ES-I3 (cell line): ENCODE measurements around the gene ROR2.

ENCODE experiments used
- H3K36me3 ChIP-seq: 2 replicates; pipeline ENCODE4 v1.6.1; 2013; ENCODE audit warnings: mild to moderate bottlenecking, low read length, control low read depth, moderate library complexity; ENCODE audit not compliant: insufficient read depth
- H3K4me1 ChIP-seq: 2 replicates; pipeline ENCODE4 v1.6.1; 2013; ENCODE audit warnings: mild to moderate bottlenecking, control low read depth, low read length; ENCODE audit not compliant: insufficient read depth
- H3K9ac ChIP-seq: 2 replicates; pipeline ENCODE4 v1.6.1; 2013; ENCODE audit warnings: low read depth, mild to moderate bottlenecking, low read length, moderate library complexity
- H3K9me3 ChIP-seq: 2 replicates; pipeline ENCODE4 v1.6.1; 2013; ENCODE audit warnings: mild to moderate bottlenecking, low read length, moderate library complexity; ENCODE audit not compliant: control insufficient read depth, insufficient read depth

ROR2 gene

DNA sequence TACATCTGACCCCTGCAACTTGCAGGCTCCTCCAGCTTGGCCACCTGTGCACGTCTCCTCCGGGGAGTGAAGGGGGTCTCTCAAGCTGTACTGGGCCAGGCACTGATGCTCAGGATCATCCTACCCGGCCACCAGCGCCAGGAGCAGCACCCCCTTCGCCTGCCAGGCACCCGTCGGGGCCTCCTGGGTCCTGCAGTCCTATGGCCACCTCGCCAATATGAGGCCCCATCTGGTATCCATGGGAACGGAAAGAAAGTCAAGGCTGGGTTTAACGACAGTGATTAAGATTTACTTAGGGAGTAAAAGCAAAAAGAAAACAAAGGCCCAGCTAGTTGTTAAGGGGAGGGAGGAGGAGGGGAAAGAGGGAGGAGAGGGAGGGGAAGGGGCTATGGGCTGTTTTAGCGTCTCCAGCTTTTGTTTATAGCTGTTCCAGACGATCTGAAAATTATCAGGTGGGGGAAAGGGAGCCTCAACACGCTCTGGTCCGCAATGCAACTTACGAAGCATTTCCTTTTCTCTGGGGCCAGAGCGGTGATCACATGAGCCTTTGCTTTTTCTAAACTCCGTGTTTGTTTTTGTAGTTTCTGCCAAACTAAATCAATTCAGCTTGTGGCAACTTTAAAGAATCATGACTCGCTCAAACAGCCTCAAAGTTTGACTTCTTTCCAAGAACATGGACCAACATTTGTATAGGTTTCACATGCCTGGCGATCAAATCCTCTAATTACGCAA lies 132.4 kb downstream of the ROR2 start:
- no peaks in the 10 kb centered on the region; the same call in 1 of the 2 replicates for H3K36me3 ChIP-seq
- H3K4me1 ChIP-seq: peaks cover 6% of the 10 kb centered on the region; the same call in 1 of the 2 replicates
- H3K9me3 ChIP-seq: no peaks in the 10 kb centered on the region
- H3K9ac ChIP-seq: no peak overlapping the region

DNA sequence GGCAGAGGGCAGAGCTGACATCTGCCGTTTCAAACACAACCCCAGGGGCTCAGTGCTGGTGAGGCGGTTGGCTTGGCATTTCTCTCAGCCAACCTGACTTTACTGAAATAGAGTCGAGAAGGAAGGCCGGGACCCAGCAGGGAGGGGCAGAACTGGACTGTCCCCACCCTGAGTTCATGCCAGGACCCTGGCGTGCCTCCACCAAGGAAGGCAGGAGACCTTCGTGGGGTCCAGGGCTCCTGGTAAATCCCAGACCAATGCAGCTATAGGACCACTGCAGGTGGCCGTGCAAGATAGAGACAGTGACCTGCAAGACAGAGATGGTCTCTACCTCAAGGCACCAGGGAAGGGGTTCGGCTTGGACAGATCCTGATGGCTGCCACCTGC lies 132.9 kb downstream of the ROR2 start:
- peaks cover 6% of the 10 kb centered on the region; the same call in 1 of the 2 replicates for H3K4me1 ChIP-seq
- H3K9ac ChIP-seq: no peak overlapping the region
- H3K9me3 ChIP-seq: no peaks in the 10 kb centered on the region
- no peaks in the 10 kb centered on the region; the same call in 1 of the 2 replicates for H3K36me3 ChIP-seq

DNA sequence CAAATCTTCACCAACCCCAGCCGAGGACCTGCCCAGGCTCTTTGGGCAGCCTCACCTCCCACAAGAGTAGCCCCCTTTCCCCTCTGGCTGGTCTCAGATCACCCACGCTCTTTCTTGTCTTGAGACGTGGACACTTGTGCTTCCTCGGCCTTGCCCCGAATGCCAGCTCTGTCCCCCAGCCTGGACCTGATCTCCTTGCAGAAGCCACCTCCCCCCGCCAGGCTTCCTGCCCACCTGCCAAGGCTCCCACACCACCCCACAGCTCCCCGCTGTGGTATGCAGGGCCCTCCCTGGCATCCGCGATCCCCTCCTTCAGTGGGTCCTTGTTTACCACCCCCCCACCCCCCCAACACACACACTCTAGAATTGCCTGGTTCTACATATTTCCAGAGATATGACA lies 133.7 kb downstream of the ROR2 start:
- H3K9me3 ChIP-seq: no peaks in the 10 kb centered on the region
- no peak overlapping the region for H3K9ac ChIP-seq
- H3K36me3 ChIP-seq: no peaks in the 10 kb centered on the region; the same call in 1 of the 2 replicates
- H3K4me1 ChIP-seq: peaks cover 6% of the 10 kb centered on the region; the same call in 1 of the 2 replicates

DNA sequence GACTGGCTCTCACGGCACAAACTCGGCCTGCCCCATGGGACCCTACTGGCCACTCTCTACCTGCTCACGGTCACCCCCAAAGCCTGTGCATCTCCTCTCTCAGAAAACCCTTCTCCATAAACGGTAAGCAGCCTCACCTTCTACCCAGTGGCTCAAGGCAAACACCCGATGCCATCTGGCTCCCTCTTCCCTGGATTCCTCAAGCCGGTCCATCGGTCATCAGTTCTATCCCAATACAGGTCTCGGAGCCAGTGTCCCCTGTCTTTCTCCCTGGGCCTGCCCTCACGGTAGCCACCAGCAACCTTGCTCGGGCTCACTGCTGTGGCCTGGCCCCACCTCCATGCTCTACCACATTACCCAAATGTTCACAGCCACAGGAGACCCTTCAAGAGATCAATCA lies 134.1 kb downstream of the ROR2 start:
- Histone ChIP-seq H3K36me3 (no peaks in the 10 kb centered on the region; the same call in 1 of the 2 replicates), H3K4me1 (peaks cover 6% of the 10 kb centered on the region; the same call in 1 of the 2 replicates), H3K9me3 (no peaks in the 10 kb centered on the region), H3K9ac (no peak overlapping the region)

DNA sequence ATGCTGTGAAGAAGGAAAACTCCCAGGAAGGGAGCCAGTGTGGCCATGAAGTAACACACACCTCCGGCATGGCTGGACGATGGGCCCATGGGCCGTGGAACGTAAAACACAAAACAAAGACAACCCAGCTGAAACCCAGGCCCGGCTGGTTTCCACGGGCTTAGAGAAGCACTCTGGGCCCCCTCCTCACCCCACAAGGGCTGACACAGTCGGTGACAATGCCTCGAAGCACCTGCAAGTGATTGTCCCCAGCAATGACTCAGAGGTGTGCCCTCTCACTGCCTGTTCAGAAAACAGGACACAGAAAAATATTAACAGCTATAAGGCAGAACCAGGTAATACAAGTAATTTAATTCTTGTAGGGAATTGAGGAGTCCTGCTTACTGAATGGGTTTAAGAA lies 135.3 kb downstream of the ROR2 start:
- Histone ChIP-seq H3K36me3 (no peaks in the 10 kb centered on the region), H3K9ac (no peak overlapping the region), H3K4me1 (peaks cover 6% of the 10 kb centered on the region; the same call in 1 of the 2 replicates), H3K9me3 (no peaks in the 10 kb centered on the region)

DNA sequence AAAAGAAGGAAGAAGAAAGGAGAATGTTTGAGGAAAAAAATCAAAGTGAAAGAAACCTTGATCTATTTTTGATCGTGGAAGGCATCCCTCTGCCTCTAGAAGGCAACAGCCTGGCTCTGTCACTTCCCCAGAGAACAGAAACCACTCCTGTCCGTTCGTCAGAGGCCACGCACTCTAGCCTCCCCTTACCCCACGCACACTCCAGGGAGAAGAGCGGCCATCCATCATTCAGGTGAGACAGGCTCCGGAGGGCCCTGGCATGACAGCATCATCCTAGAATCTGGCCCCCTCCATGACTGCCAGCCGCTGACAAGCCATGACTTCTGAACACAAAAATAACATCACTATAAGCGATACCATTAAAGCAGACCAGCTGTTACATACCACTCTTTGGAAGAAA lies 135.8 kb downstream of the ROR2 start:
- peaks cover 6% of the 10 kb centered on the region; the same call in 1 of the 2 replicates for H3K4me1 ChIP-seq
- no peak overlapping the region for H3K9ac ChIP-seq
- no peaks in the 10 kb centered on the region for H3K36me3 ChIP-seq
- H3K9me3 ChIP-seq: no peaks in the 10 kb centered on the region

DNA sequence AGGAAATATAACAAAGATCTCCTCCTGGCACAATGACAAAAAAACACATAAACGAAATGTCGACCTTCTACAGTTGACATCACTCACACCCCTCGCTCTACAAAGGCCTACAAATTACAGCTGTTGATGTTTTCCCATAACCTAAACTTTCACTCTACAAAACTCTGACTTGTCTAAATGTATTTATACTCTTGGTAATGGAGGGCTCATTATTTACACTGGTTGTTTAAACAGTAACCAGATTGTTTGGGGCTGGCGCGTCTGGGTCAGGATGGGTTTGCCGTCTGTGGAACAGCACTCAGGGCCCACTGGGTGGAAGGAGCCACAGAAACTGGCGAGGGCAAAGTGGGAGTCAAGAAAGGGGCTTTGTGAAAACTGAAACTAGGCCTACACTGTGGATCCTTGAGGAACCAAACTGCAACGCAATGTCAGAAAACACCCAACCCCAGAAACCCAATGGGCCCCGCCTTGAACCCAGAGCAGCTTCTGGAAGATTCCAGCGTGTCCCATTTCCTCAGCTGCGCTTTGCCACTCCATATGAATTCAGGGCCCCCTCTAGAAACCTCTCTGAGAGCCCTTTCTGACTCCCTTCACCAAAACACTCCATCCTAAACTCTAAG lies 136.7 kb downstream of the ROR2 start:
- H3K4me1 ChIP-seq: peaks cover 6% of the 10 kb centered on the region; the same call in 1 of the 2 replicates
- no peak overlapping the region for H3K9ac ChIP-seq
- no peaks in the 10 kb centered on the region for H3K36me3 ChIP-seq
- H3K9me3 ChIP-seq: no peaks in the 10 kb centered on the region

DNA sequence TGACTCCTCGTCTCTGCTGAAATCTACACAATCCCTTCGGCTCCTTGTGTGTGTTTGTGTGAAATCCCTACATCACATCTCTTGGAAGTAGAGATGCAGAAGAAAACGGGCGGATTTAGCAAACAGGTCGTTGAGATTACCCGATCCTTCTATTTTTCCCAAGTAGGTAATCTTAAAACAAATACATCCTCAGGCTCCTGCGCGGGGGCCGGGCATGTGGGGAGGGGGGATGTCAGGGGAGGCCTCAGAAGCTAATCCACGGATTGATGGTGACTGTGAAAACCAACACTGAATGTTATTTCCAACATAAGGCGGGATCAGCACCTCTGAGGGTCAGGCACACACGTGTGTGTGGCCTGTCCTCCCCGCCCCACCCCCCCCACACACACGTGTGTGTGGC lies 137.8 kb downstream of the ROR2 start:
- Histone ChIP-seq H3K9ac (no peak overlapping the region), H3K36me3 (no peaks in the 10 kb centered on the region), H3K4me1 (no peaks in the 10 kb centered on the region), H3K9me3 (no peaks in the 10 kb centered on the region)

DNA sequence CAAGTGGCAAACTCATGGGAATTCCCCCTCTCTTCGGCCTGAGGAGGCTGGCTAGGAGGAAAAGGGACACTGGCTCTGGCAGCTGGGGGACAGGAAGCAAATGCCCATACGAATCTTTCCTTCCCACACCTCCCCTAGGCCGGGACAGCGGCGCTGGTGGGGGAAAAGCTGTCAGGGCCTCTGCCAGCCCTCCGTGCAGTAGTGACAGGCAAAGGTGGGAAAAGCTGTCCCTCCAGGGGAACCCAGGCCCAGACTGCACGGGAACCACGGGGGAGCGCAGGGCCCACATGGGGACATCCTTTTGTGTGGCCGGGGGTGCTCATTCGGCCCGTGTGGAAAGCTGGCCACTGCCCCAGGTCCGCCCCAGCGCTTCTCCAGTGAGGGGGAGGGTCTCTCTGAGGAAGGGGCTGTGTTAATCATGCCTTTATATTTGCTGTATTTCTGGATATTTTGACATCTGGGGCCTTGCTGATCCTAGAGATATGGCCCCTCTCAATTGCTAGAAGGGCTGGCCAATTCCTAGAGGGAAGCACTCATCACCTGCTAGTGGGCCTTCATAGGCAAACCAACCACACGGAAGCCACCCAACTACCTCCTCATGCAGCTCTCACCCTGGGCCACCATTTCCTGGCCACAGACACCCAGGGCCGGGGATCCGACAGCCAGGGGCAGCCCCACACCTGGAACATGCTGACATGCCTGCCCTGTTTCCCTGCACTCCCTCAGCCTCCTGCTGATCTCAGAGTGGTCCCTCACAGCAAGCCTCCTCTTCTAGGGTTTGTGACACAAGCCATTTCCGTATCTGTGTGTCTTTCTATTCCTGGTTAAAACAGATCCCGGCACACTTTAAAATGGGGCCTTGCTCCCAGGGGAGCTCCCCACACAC lies 138.8 kb downstream of the ROR2 start:
- Histone ChIP-seq H3K9ac (no peak overlapping the region), H3K4me1 (no peaks in the 10 kb centered on the region), H3K9me3 (no peaks in the 10 kb centered on the region), H3K36me3 (no peaks in the 10 kb centered on the region)

DNA sequence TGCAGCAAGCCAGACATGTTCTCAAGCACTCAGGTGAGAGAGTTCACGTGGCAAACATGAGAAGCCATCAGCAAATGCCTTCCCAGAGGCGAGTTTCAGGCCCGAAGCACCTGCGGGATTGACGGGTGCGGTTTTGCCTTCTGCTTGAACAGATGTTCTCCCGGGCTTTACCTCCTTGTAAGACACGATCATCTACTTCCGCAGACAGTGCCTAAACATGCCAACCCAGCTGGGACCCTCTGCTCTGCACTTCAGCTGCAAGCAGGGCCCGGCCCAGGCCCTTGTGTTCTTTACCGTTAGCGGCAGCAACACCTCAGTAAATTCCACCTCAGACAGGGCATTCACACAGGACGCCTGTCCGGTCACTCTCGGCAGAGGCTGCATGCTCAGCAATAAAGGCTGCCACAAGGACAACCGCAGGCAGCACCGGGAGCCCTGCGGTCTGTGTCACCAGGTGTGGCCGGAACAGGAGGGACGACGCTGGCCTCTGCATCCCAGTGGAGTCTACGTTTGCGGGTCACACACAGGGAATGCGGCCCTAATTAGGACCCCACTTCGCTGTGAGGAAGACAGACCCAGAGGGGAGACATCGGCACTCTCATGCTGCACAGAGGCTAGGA lies 139.6 kb downstream of the ROR2 start:
- no peaks in the 10 kb centered on the region for H3K4me1 ChIP-seq
- no peak overlapping the region for H3K9ac ChIP-seq
- H3K36me3 ChIP-seq: no peaks in the 10 kb centered on the region
- H3K9me3 ChIP-seq: no peaks in the 10 kb centered on the region

DNA sequence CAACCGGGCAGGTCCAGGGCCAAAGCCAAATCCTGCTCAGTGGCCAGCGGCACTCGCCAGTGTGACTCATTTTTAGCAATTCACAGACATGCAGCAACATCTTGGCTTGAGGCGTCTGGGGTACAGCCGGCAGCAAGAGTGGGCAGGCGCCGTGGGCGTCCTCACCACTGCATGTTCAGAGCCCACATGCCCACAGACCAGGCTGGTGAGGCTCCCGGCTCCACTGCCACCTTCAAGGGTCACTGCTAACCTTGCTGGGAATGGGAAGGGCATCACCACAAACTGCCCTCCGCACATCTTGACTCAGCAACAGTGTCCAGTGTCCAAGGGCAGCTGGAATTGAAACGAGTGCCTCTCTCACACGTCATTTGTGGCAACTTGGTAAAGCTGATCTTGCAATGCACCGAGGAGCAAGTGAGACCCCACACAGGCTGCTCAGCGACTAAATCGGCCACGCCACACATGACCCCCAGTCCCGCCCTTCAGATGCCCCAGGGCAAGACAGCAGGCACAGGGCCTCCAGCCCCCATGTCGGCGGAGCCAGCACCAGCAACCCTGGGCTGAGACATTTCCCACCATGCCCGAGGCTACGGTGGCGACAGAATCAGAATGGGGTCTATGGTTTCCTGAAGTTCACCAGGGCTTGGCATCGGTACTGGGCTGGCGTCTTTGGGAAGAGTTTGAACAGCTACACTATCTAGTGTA lies 140.3 kb downstream of the ROR2 start:
- Histone ChIP-seq H3K9me3 (no peaks in the 10 kb centered on the region), H3K36me3 (no peaks in the 10 kb centered on the region), H3K9ac (no peak overlapping the region), H3K4me1 (no peaks in the 10 kb centered on the region)

DNA sequence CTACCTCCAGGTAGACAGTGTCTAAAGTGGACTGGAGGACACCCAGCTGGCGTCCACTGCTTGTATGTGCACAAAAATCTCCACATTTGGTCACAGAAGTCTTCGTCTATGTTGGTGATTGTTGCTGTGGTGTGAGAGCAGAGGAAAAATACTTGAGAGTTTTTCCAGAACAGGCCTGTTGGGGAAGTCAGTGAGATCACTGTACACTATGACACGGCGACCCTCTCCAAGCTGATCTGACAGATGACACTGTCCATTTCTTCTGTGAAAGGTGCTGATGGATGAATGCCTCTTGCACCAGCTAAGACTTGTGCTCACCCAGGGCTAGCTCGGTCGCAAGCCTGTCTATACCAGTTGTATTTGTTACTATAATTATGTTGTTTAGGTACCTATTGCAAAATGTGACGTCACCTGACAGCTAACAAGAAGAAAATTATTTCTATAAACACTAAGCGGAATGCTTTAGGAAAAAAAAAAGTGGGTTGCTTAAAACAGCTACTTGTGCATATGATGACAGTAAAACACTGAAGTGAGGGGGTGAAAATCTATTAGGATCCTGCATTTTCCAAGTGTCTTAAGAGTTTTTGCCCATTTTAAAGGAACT lies 142.3 kb downstream of the ROR2 start:
- Histone ChIP-seq H3K36me3 (no peaks in the 10 kb centered on the region), H3K4me1 (no peaks in the 10 kb centered on the region)

DNA sequence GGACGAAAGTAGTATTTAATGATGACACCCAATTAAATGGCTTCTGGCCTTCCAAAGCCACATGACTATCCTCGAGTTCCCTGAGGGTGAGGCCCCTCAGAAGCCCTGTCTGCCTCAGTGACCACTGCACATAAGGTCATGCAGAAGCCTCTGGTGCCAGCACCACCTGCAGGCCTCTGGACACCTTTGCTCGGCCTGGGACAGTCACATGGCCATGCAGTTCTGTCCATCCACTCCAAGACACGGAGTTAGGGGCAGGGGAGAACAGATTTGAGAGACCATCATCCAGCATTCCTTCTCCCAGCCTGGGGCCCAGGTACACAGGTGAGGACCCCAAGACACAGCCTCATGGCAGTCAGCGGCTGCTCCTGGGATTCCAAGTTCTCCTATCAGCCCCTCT lies 145.0 kb downstream of the ROR2 start:
- H3K9ac ChIP-seq: no peak overlapping the region
- no peaks in the 10 kb centered on the region for H3K9me3 ChIP-seq
- no peaks in the 10 kb centered on the region for H3K36me3 ChIP-seq
- no peaks in the 10 kb centered on the region for H3K4me1 ChIP-seq

More for the DNA sequence above, 142.3 kb downstream of the ROR2 start:
- H3K9me3 ChIP-seq: no peaks in the 10 kb centered on the region
- H3K9ac ChIP-seq: no peak overlapping the region
